Measurements from ENCODE around the gene NHS.

DNA sequence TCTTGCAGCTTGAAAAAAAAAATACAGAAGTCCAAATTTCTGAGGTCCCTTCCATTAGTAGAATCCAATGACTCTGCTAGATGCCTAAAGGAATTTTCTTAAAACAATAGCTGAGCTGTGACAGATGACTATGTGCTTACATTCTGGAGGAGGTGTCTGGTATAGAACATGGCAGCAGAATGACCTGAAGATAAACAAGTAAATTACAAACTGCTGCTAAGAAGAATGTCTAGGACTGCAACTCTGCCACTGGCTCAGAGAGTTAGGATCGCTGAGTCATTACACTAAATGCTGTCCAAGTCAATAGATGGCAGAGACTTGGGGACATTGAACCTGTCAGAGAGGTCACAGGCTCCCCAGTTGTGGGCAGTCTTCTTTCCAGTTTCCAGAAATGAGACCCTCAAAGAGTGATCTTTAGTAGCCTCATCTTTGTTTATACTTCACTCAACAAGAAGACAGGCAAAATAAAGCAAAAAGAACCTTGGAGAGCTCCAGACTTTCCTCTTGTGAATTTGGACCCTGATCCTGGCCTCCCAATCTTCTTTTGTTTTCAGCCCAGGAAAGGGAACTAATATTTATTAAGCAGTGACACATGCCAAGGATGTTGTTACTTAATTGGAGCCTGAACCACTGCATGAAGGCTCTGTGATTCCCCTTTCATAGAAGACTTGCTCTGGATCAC lies 305.9 kb downstream of the NHS start:
- TF ChIP-seq, protein P1, sequence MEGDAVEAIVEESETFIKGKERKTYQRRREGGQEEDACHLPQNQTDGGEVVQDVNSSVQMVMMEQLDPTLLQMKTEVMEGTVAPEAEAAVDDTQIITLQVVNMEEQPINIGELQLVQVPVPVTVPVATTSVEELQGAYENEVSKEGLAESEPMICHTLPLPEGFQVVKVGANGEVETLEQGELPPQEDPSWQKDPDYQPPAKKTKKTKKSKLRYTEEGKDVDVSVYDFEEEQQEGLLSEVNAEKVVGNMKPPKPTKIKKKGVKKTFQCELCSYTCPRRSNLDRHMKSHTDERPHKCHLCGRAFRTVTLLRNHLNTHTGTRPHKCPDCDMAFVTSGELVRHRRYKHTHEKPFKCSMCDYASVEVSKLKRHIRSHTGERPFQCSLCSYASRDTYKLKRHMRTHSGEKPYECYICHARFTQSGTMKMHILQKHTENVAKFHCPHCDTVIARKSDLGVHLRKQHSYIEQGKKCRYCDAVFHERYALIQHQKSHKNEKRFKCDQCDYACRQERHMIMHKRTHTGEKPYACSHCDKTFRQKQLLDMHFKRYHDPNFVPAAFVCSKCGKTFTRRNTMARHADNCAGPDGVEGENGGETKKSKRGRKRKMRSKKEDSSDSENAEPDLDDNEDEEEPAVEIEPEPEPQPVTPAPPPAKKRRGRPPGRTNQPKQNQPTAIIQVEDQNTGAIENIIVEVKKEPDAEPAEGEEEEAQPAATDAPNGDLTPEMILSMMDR (IDR thresholded peaks at IDR 0.05 in 4 of 5, conservative IDR thresholded peaks at IDR 0.05 in 1 of 5) = no peak
- no peak for TF ChIP-seq POLR2A (IDR thresholded peaks at IDR 0.05)
